ENCODE data around the gene NSD2. TPM values are rescaled to one million over a fixed set of nuclear protein-coding genes. Genes with fewer than 3 reads are reported as not detected.
A peak's percentile ranks its signal among the peaks of the same experiment; 100 is the strongest.

Gene NSD2
- polyA plus RNA-seq, 1 donor (not counting 4 experiments of a cell fraction or from before 2014, with no cell fraction given) = 22.6 TPM

- TF ChIP-seq EZH2 (IDR thresholded peaks at IDR 0.05; ENCODE audit: low read length) (no peak), CTCF (optimal IDR thresholded peaks at IDR 0.05 in 1 of 3, IDR thresholded peaks at IDR 0.05 in 1 of 3, conservative IDR thresholded peaks at IDR 0.05 in 1 of 3; ENCODE audit: extremely low read depth in 1 of 3, insufficient read depth in 2 of 3, low read length in 3 of 3) (no peak)
- dilution Hi-C loops (cut with MboI; ENCODE audit: extremely low pct_ligation_motif_present, low sequenced_read_pairs) = no loop called here
- Histone ChIP-seq H3K9me3 (ENCODE audit: control insufficient read depth, low read depth, low read length) (no peaks in the 10 kb centered on the region), H3K4me2 (ENCODE audit: control insufficient read depth, extremely low read depth, insufficient read depth, low read depth, low read length) (peak within 1 kb of the TSS; percentile 96), H3K4me1 (ENCODE audit: control insufficient read depth, extremely low read depth, insufficient read depth, low read length) (peaks cover 30% of the 10 kb centered on the region), H3K36me3 (ENCODE audit: control insufficient read depth in 2 of 2, extremely low read depth in 1 of 2, insufficient read depth in 2 of 2, low read length in 2 of 2) (peaks cover 0 to 4% of the 10 kb centered on the region in 2 experiments), H2AFZ (ENCODE audit: control insufficient read depth, low read length) (peak within 1 kb of the TSS; percentile 86), H3K4me3 (ENCODE audit: control insufficient read depth in 2 of 3, extremely low read depth in 1 of 3, insufficient read depth in 2 of 3, low read depth in 1 of 3, low read length in 3 of 3) (peak within 1 kb of the TSS; percentile 82 to 98 (median 91)), H3K79me2 (ENCODE audit: control insufficient read depth, insufficient read depth, low read length) (peaks cover 62% of the 10 kb centered on the region), H4K20me1 (ENCODE audit: control insufficient read depth, extremely low read depth, insufficient read depth, low read length) (peaks cover 6% of the 10 kb centered on the region), H3K27me3 (ENCODE audit: control insufficient read depth, extremely low read depth, insufficient read depth, low read length) (no peaks in the 10 kb centered on the region), H3K27ac (ENCODE audit: control insufficient read depth, insufficient read depth, low read length) (peak within 1 kb of the TSS; percentile 76), H3K9me1 (ENCODE audit: control insufficient read depth, extremely low read depth, insufficient read depth, low read length) (peaks cover 9% of the 10 kb centered on the region), H3K9ac (ENCODE audit: control insufficient read depth, extremely low read depth, insufficient read depth, low read length) (peak within 1 kb of the TSS; percentile 94)
- FAIRE-seq = peak; percentile 66
- peak; percentile 70 for DNase-seq (ENCODE audit: low read depth, low spot score)
Measured at GRCh38 chr4:1856071-1856942, 14.9 kb upstream of the NSD2 start, which contains the start of gene LETM1. Gene LETM1 (minus strand): TSS chr4:1856156. CDS start chr4:1855950, 206 bp downstream.

- H3K4me2 ChIP-seq (ENCODE audit: control insufficient read depth, extremely low read depth, insufficient read depth, low read depth, low read length) = peak overlapping the region; percentile 91
- FAIRE-seq (no peak), DNase-seq (ENCODE audit: low read depth, low spot score) (no peak)
- peaks cover 2% of the 10 kb centered on the region for H3K27me3 ChIP-seq (ENCODE audit: control insufficient read depth, extremely low read depth, insufficient read depth, low read length)
- dilution Hi-C loops (cut with MboI; ENCODE audit: extremely low pct_ligation_motif_present, low sequenced_read_pairs) = no loop called here
- peak overlapping the region; percentile 94 for H3K9ac ChIP-seq (ENCODE audit: control insufficient read depth, extremely low read depth, insufficient read depth, low read length)
- peaks cover 9% of the 10 kb centered on the region for H3K9me1 ChIP-seq (ENCODE audit: control insufficient read depth, extremely low read depth, insufficient read depth, low read length)
- H3K4me3 ChIP-seq (ENCODE audit: control insufficient read depth in 2 of 3, extremely low read depth in 1 of 3, insufficient read depth in 2 of 3, low read depth in 1 of 3, low read length in 3 of 3) = peak overlapping the region; percentile 82 to 91 (median 85)
- H4K20me1 ChIP-seq (ENCODE audit: control insufficient read depth, extremely low read depth, insufficient read depth, low read length) = peaks cover 6% of the 10 kb centered on the region
- peaks cover 30% of the 10 kb centered on the region for H3K4me1 ChIP-seq (ENCODE audit: control insufficient read depth, extremely low read depth, insufficient read depth, low read length)
- peak overlapping the region; percentile 61 for H3K27ac ChIP-seq (ENCODE audit: control insufficient read depth, insufficient read depth, low read length)
- peaks cover 54% of the 10 kb centered on the region for H3K79me2 ChIP-seq (ENCODE audit: control insufficient read depth, insufficient read depth, low read length)
- H2AFZ ChIP-seq (ENCODE audit: control insufficient read depth, low read length) = peak overlapping the region; percentile 86
- peaks cover 0 to 4% of the 10 kb centered on the region in 2 experiments for H3K36me3 ChIP-seq (ENCODE audit: control insufficient read depth in 2 of 2, extremely low read depth in 1 of 2, insufficient read depth in 2 of 2, low read length in 2 of 2)
- TF ChIP-seq CTCF (optimal IDR thresholded peaks at IDR 0.05 in 1 of 3, IDR thresholded peaks at IDR 0.05 in 1 of 3, conservative IDR thresholded peaks at IDR 0.05 in 1 of 3; ENCODE audit: extremely low read depth in 1 of 3, insufficient read depth in 2 of 3, low read length in 3 of 3) (no peak), EZH2 (IDR thresholded peaks at IDR 0.05; ENCODE audit: low read length) (no peak)
- H3K9me3 ChIP-seq (ENCODE audit: control insufficient read depth, low read depth, low read length) = no peaks in the 10 kb centered on the region
Measured at GRCh38 chr4:1856943-1857699, 14.1 kb upstream of the NSD2 start.
